ENCODE data around the gene MYRIP. TPM values are rescaled to one million over a fixed set of nuclear protein-coding genes. Genes with fewer than 3 reads are reported as not detected.

MYRIP gene
- total RNA-seq, 1 donor from 2014 or later, result 12.7 TPM

DNA sequence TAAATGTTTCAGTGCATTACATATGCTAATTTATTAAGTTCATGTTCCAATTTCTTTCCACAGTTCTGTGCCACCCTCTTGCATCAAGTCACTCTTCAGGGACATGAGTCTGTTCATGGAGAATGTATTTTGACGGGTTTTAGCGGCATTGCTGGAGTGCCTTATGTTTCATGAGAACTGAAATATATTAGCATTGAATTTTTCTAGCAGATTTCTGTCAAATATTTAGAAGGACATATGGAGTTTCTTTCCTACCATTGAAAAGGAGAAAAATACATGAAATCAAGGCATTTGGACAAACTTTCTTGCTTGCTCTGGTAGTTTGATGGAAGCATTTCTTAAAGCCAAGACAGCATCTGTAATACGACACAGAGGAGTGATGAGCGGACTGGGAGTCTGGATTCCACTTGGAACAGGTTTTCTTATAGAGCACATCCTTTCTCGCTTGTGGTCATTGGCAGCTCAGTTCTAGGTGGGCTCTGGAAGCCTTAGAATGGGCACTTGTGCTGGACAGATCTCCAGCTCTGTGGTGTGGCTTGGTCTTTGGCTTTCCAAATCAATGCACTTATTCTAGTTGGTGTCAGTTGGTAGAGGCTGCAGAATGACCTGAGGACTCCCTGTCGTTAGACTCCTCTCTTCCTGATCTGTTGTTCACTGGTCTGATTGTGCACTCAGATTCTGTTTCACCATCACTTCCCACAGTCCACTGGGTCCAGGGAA, 415.5 kb downstream of the MYRIP start:
- no peaks in the 10 kb centered on the region for H3K9me3 ChIP-seq
- no peaks in the 10 kb centered on the region for H3K36me3 ChIP-seq
- no peak for DNase-seq (ENCODE audit: low spot score in 2 of 2)
- H3K4me3 ChIP-seq, result no peak overlapping the region
- H3K27ac ChIP-seq, result no peak overlapping the region
- intact Hi-C loops (cut with DNase I), result no loop called here
- H3K27me3 ChIP-seq, result no peaks in the 10 kb centered on the region
- no peaks in the 10 kb centered on the region for H3K4me1 ChIP-seq
- TF ChIP-seq CTCF (IDR thresholded peaks at IDR 0.05), result no peak

GRCh38 chr3:40226636-40227035, 417.2 kb downstream of the MYRIP start:
- Histone ChIP-seq H3K4me1 (no peaks in the 10 kb centered on the region), H3K36me3 (no peaks in the 10 kb centered on the region), H3K4me3 (no peak overlapping the region), H3K27ac (no peak overlapping the region), H3K27me3 (no peaks in the 10 kb centered on the region), H3K9me3 (no peaks in the 10 kb centered on the region)
- intact Hi-C loops (cut with DNase I), result no loop called here
- TF ChIP-seq CTCF (IDR thresholded peaks at IDR 0.05), result no peak
- no peak for DNase-seq (ENCODE audit: low spot score in 2 of 2)

DNA sequence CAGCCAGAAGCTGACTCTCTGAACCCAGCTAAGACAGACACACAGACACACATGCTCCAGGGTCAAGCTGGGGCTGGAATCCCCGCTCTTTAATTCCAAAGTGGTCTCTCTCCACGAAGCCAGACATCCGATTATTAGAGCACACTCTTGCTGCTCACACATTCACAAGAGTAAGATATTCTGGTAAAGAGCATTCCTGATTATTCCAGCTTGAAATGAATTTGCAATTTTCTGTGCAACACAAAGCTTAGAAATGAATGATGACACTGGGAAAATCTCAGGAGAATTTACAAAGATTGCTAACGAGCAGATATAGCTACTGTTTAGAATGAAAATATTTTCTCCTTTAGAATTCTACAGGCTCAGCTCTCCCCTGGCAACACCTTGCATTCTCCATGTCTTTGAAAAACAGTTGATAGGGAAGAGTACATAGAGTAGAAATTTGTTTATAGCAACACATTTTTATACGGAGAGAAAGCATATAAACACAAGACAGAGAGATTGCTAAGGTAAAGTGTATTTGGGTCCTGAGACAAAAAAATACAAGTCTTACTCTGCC, 419.5 kb downstream of the MYRIP start:
- intact Hi-C loops (cut with DNase I), result no loop called here
- no peak for DNase-seq (ENCODE audit: low spot score in 2 of 2)

GRCh38 chr3:40229386-40229785, 420.0 kb downstream of the MYRIP start:
- intact Hi-C loops (cut with DNase I), result no loop called here
- no peaks in the 10 kb centered on the region for H3K4me1 ChIP-seq
- TF ChIP-seq CTCF (IDR thresholded peaks at IDR 0.05), result no peak
- no peak overlapping the region for H3K27ac ChIP-seq
- no peaks in the 10 kb centered on the region for H3K27me3 ChIP-seq
- H3K9me3 ChIP-seq, result no peaks in the 10 kb centered on the region
- H3K36me3 ChIP-seq, result no peaks in the 10 kb centered on the region
- no peak for DNase-seq (ENCODE audit: low spot score in 2 of 2)
- H3K4me3 ChIP-seq, result no peak overlapping the region

More for the DNA sequence above, 419.5 kb downstream of the MYRIP start:
- H3K4me3 ChIP-seq, result no peak overlapping the region
- H3K9me3 ChIP-seq, result no peaks in the 10 kb centered on the region
- no peaks in the 10 kb centered on the region for H3K27me3 ChIP-seq
- H3K4me1 ChIP-seq, result no peaks in the 10 kb centered on the region
- H3K27ac ChIP-seq, result no peak overlapping the region
- TF ChIP-seq CTCF (IDR thresholded peaks at IDR 0.05), result no peak
- H3K36me3 ChIP-seq, result no peaks in the 10 kb centered on the region

GRCh38 chr3:40229963-40230362, 420.6 kb downstream of the MYRIP start:
- no peak for DNase-seq (ENCODE audit: low spot score in 2 of 2)
- Histone ChIP-seq H3K4me1 (no peaks in the 10 kb centered on the region), H3K27ac (no peak overlapping the region), H3K27me3 (no peaks in the 10 kb centered on the region), H3K4me3 (no peak overlapping the region), H3K9me3 (no peaks in the 10 kb centered on the region), H3K36me3 (no peaks in the 10 kb centered on the region)
- TF ChIP-seq CTCF (IDR thresholded peaks at IDR 0.05), result no peak
- intact Hi-C loops (cut with DNase I), result no loop called here

Measured in ascending aorta (tissue), 2 donors.